ENCODE results near the gene RPS6KA6. TPM values are rescaled to one million over a fixed set of nuclear protein-coding genes. Genes with fewer than 3 reads are reported as not detected.

RPS6KA6 gene
- total RNA-seq, 1 donor, result 4.0 TPM

DNA sequence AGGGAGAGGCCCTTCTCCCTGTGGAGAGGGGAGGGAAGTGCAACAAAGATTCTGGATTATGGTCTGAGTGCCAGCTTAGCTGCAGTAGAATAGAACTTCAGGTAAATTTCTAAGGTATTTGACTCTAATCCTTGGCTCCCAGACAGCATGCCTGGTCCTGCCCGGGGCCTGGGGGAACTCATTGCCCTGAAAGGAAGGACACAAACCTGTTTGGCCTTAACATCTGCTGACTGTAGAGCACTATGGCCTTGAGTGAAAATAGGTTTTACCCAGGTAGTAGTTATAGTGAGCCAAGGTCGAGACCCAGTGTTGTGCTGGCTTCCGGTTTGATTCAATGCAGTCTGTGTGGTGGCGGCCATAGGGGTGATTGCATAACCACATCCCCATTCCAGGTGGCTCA is 64.4 kb downstream of the RPS6KA6 start:
- Histone ChIP-seq H3K27me3 (ENCODE audit: insufficient read depth, low read length) (no peaks in the 10 kb centered on the region), H3K4me3 (ENCODE audit: insufficient read depth, low read length) (no peak overlapping the region), H3K79me2 (ENCODE audit: insufficient read depth, low read length) (no peaks in the 10 kb centered on the region), H2AFZ (ENCODE audit: low read length) (no peak overlapping the region), H3K9me3 (ENCODE audit: low read depth, low read length) (no peaks in the 10 kb centered on the region), H3K4me2 (ENCODE audit: insufficient read depth, low read length) (no peak overlapping the region), H3K36me3 (ENCODE audit: insufficient read depth, low read length) (no peaks in the 10 kb centered on the region), H4K20me1 (ENCODE audit: insufficient read depth, low read length) (no peaks in the 10 kb centered on the region), H3K4me1 (ENCODE audit: insufficient read depth, low read length) (no peaks in the 10 kb centered on the region), H3K27ac (ENCODE audit: low read depth, low read length) (no peak overlapping the region)
- TF ChIP-seq, protein P1, sequence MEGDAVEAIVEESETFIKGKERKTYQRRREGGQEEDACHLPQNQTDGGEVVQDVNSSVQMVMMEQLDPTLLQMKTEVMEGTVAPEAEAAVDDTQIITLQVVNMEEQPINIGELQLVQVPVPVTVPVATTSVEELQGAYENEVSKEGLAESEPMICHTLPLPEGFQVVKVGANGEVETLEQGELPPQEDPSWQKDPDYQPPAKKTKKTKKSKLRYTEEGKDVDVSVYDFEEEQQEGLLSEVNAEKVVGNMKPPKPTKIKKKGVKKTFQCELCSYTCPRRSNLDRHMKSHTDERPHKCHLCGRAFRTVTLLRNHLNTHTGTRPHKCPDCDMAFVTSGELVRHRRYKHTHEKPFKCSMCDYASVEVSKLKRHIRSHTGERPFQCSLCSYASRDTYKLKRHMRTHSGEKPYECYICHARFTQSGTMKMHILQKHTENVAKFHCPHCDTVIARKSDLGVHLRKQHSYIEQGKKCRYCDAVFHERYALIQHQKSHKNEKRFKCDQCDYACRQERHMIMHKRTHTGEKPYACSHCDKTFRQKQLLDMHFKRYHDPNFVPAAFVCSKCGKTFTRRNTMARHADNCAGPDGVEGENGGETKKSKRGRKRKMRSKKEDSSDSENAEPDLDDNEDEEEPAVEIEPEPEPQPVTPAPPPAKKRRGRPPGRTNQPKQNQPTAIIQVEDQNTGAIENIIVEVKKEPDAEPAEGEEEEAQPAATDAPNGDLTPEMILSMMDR (IDR thresholded peaks at IDR 0.05; ENCODE audit: extremely low read depth, low read depth, low read length), result no peak
- DNase-seq (ENCODE audit: insufficient read length, low spot score, missing footprints), result no peak

GRCh38 chrX:84118769-84119168 is 69.2 kb downstream of the RPS6KA6 start:
- Histone ChIP-seq H3K27ac (ENCODE audit: low read depth, low read length) (no peak overlapping the region), H3K4me1 (ENCODE audit: insufficient read depth, low read length) (no peaks in the 10 kb centered on the region), H4K20me1 (ENCODE audit: insufficient read depth, low read length) (no peaks in the 10 kb centered on the region), H3K27me3 (ENCODE audit: insufficient read depth, low read length) (no peaks in the 10 kb centered on the region), H3K36me3 (ENCODE audit: insufficient read depth, low read length) (no peaks in the 10 kb centered on the region), H3K4me3 (ENCODE audit: insufficient read depth, low read length) (no peak overlapping the region), H3K9me3 (ENCODE audit: low read depth, low read length) (no peaks in the 10 kb centered on the region), H2AFZ (ENCODE audit: low read length) (no peak overlapping the region), H3K79me2 (ENCODE audit: insufficient read depth, low read length) (no peaks in the 10 kb centered on the region), H3K4me2 (ENCODE audit: insufficient read depth, low read length) (no peak overlapping the region)
- no peak for DNase-seq (ENCODE audit: insufficient read length, low spot score, missing footprints)
- TF ChIP-seq, protein P1 (IDR thresholded peaks at IDR 0.05; ENCODE audit: extremely low read depth, low read depth, low read length), result no peak

DNA sequence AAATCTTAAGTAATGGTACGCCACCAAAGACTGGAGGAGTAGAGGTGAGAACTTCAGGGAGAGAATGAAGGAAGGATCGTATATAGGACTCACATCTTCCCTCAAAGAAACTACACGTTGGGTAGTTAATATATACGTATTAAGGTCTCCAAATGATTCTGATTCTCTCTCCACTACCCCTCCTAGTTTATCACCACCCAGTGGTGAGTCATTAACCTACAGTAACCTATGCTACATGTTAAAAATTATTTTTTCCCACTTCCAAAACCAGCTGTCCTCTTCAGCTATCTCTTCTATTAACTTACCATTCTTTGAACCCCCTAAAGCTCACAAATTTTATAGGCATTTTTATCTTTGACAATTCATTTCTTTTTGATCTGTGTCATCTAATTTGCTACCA is 69.7 kb downstream of the RPS6KA6 start:
- Histone ChIP-seq H3K4me2 (ENCODE audit: insufficient read depth, low read length) (no peak overlapping the region), H3K9me3 (ENCODE audit: low read depth, low read length) (no peaks in the 10 kb centered on the region), H3K4me1 (ENCODE audit: insufficient read depth, low read length) (no peaks in the 10 kb centered on the region), H3K27me3 (ENCODE audit: insufficient read depth, low read length) (no peaks in the 10 kb centered on the region), H3K36me3 (ENCODE audit: insufficient read depth, low read length) (no peaks in the 10 kb centered on the region), H3K27ac (ENCODE audit: low read depth, low read length) (no peak overlapping the region), H4K20me1 (ENCODE audit: insufficient read depth, low read length) (no peaks in the 10 kb centered on the region), H3K79me2 (ENCODE audit: insufficient read depth, low read length) (no peaks in the 10 kb centered on the region), H3K4me3 (ENCODE audit: insufficient read depth, low read length) (no peak overlapping the region), H2AFZ (ENCODE audit: low read length) (no peak overlapping the region)
- no peak for DNase-seq (ENCODE audit: insufficient read length, low spot score, missing footprints)
- TF ChIP-seq, protein P1 (IDR thresholded peaks at IDR 0.05; ENCODE audit: extremely low read depth, low read depth, low read length), result no peak

DNA sequence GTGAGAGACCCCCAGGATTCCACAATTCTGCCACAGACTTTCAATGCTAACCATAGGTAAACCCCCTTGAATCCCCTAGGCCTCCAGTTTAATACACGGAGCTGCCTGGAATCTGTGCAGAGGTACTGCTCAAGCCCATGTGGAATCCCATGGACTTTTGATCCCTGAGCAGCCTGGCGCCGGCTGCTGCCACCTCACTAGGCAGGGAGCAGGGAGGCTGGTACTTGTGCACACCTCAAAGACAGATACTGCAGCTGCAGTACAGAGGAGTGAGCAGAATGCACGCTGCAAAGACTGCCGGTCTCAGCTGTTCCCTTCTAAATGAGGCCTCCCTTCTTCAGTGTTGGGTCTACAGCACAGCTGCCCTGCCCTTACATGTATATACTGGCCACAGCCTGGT is 79.4 kb downstream of the RPS6KA6 start:
- no peak overlapping the region for H2AFZ ChIP-seq (ENCODE audit: low read length)
- no peaks in the 10 kb centered on the region for H4K20me1 ChIP-seq (ENCODE audit: insufficient read depth, low read length)
- no peak overlapping the region for H3K4me2 ChIP-seq (ENCODE audit: insufficient read depth, low read length)
- TF ChIP-seq, protein P1 (IDR thresholded peaks at IDR 0.05; ENCODE audit: extremely low read depth, low read depth, low read length), result no peak
- H3K4me1 ChIP-seq (ENCODE audit: insufficient read depth, low read length), result no peaks in the 10 kb centered on the region
- no peak for DNase-seq (ENCODE audit: insufficient read length, low spot score, missing footprints)
- no peaks in the 10 kb centered on the region for H3K79me2 ChIP-seq (ENCODE audit: insufficient read depth, low read length)
- H3K36me3 ChIP-seq (ENCODE audit: insufficient read depth, low read length), result no peaks in the 10 kb centered on the region
- no peak overlapping the region for H3K4me3 ChIP-seq (ENCODE audit: insufficient read depth, low read length)
- no peaks in the 10 kb centered on the region for H3K27me3 ChIP-seq (ENCODE audit: insufficient read depth, low read length)
- no peak overlapping the region for H3K27ac ChIP-seq (ENCODE audit: low read depth, low read length)
- H3K9me3 ChIP-seq (ENCODE audit: low read depth, low read length), result no peaks in the 10 kb centered on the region
